ENCODE results near the gene KCNK7.

GRCh38 chr11:65607614-65608426, 12.2 kb upstream of the KCNK7 start:
- TF ChIP-seq, protein P1, sequence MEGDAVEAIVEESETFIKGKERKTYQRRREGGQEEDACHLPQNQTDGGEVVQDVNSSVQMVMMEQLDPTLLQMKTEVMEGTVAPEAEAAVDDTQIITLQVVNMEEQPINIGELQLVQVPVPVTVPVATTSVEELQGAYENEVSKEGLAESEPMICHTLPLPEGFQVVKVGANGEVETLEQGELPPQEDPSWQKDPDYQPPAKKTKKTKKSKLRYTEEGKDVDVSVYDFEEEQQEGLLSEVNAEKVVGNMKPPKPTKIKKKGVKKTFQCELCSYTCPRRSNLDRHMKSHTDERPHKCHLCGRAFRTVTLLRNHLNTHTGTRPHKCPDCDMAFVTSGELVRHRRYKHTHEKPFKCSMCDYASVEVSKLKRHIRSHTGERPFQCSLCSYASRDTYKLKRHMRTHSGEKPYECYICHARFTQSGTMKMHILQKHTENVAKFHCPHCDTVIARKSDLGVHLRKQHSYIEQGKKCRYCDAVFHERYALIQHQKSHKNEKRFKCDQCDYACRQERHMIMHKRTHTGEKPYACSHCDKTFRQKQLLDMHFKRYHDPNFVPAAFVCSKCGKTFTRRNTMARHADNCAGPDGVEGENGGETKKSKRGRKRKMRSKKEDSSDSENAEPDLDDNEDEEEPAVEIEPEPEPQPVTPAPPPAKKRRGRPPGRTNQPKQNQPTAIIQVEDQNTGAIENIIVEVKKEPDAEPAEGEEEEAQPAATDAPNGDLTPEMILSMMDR (IDR thresholded peaks at IDR 0.05; ENCODE audit: extremely low read depth in 1 of 2, insufficient read depth in 1 of 2, low read depth in 1 of 2, low read length in 2 of 2): no peak
- TF ChIP-seq EZH2 (IDR thresholded peaks at IDR 0.05; ENCODE audit: borderline replicate concordance, low read depth, low read length, severe bottlenecking): no peak
- no peak for TF ChIP-seq POLR2AphosphoS5 (IDR thresholded peaks at IDR 0.05; ENCODE audit: insufficient read depth, low read depth, low read length)
- no peak for TF ChIP-seq POLR2A (IDR thresholded peaks at IDR 0.05; ENCODE audit: low read depth, low read length)
- TF ChIP-seq FOS (IDR thresholded peaks at IDR 0.05; ENCODE audit: borderline replicate concordance, insufficient read depth, low read length): no peak

Measured in endothelial cell of umbilical vein (primary cell).